CD14-positive monocyte (primary cell): ENCODE results near the gene DOCK3. TPM values are rescaled to one million over a fixed set of nuclear protein-coding genes. Genes with fewer than 3 reads are reported as not detected.
"Not testable (repeated sequence)": the region's sequence is repeated elsewhere in the genome, so short reads cannot be mapped to it uniquely, and the experiment has no call there.

Experiments
- DNase-seq, 3 donors: peaks; one replicate each; pipeline ENCODE4 v3.0.0-alpha.2; 2011 to 2022
- H2AFZ ChIP-seq: 2 replicates; pipeline ENCODE4 v1.6.0; 2012; ENCODE audit warnings: mild to moderate bottlenecking, low read depth, low read length, inconsistent platforms; ENCODE audit not compliant: insufficient read depth, poor library complexity, severe bottlenecking
- H3K27ac ChIP-seq, 2 donors: 1 replicate in 1 of 2; 2 replicates in 1 of 2; pipeline ENCODE4 v1.5.1; 2012 to 2013; ENCODE audit warnings: low read length in 2 of 2, control low read depth in 1 of 2, inconsistent platforms in 1 of 2, low read depth in 1 of 2, mild to moderate bottlenecking in 1 of 2
- H3K27me3 ChIP-seq, 2 donors: one replicate each; pipeline versions ENCODE4 v1.6.0 to v1.6.1; 2011 to 2013; ENCODE audit warnings: low read length in 2 of 2; ENCODE audit not compliant: control insufficient read depth in 2 of 2, insufficient read depth in 2 of 2
- H3K36me3 ChIP-seq, 2 donors: replicated peaks in 1 of 2; 1 replicate in 1 of 2; 2 replicates in 1 of 2; pipeline versions ENCODE4 v1.5.1 to v1.6.1; 2012 to 2013; ENCODE audit warnings: low read length in 2 of 2, control low read depth in 1 of 2, inconsistent platforms in 1 of 2, mild to moderate bottlenecking in 1 of 2; ENCODE audit not compliant: insufficient read depth in 2 of 2, control insufficient read depth in 1 of 2
- H3K4me1 ChIP-seq, 2 donors: 1 replicate in 1 of 2; 2 replicates in 1 of 2; pipeline versions ENCODE4 v1.5.1 to v1.6.1; 2012 to 2013; ENCODE audit warnings: low read length in 2 of 2, control low read depth in 1 of 2, inconsistent platforms in 1 of 2, mild to moderate bottlenecking in 1 of 2, moderate library complexity in 1 of 2; ENCODE audit not compliant: insufficient read depth in 2 of 2, control insufficient read depth in 1 of 2
- H3K4me2 ChIP-seq: replicated peaks from 2 replicates; pipeline ENCODE3; 2012; ENCODE audit warnings: low read length, moderate library complexity, mild to moderate bottlenecking; ENCODE audit not compliant: poor library complexity, severe bottlenecking; ENCODE audit errors: extremely low read depth
- H3K4me3 ChIP-seq, 3 experiments: fragments of 200-600 bp in 1 of 3; sonication (generic) in 1 of 3; replicated peaks in 1 of 3; 1 replicate in 2 of 3; 2 replicates in 1 of 3; pipeline ENCODE4 v1.5.1; 2011 to 2013; ENCODE audit warnings: low read length in 3 of 3, mild to moderate bottlenecking in 3 of 3, control low read depth in 2 of 3, low read depth in 2 of 3, inconsistent platforms in 1 of 3, moderate library complexity in 1 of 3
- H3K79me2 ChIP-seq: 2 replicates; pipeline ENCODE4 v1.6.0; 2012; ENCODE audit warnings: mild to moderate bottlenecking, control low read depth, inconsistent platforms, low read length, moderate library complexity; ENCODE audit not compliant: insufficient read depth
- H3K9ac ChIP-seq: 2 replicates; pipeline ENCODE4 v1.6.0; 2017; ENCODE audit warnings: low read length, mild to moderate bottlenecking; ENCODE audit not compliant: insufficient read depth, poor library complexity, severe bottlenecking
- H3K9me3 ChIP-seq, 2 donors: replicated peaks in 1 of 2; 1 replicate in 1 of 2; 2 replicates in 1 of 2; pipeline versions ENCODE4 v1.5.1 to v1.6.1; 2012 to 2013; ENCODE audit warnings: low read length in 2 of 2, control low read depth in 1 of 2; ENCODE audit not compliant: control insufficient read depth in 1 of 2, insufficient read depth in 1 of 2
- H4K20me1 ChIP-seq: 2 replicates; pipeline ENCODE4 v1.6.0; 2012; ENCODE audit warnings: mild to moderate bottlenecking, low read length, control low read depth, moderate library complexity; ENCODE audit not compliant: insufficient read depth
- H3K27ac Mint-ChIP-seq, 7 donors: one replicate each; pipeline ENCODE4 v1.8.0; 2020; ENCODE audit warnings: mild to moderate bottlenecking in 7 of 7, mixed read lengths in 7 of 7, moderate library complexity in 6 of 7, inconsistent platforms in 2 of 7
- H3K27me3 Mint-ChIP-seq, 3 donors: one replicate each; pipeline ENCODE4 v1.8.0; 2021 to 2022; ENCODE audit warnings: low read depth in 3 of 3, mild to moderate bottlenecking in 3 of 3, mixed read lengths in 3 of 3, moderate library complexity in 3 of 3, inconsistent platforms in 1 of 3
- H3K36me3 Mint-ChIP-seq, 2 donors: one replicate each; pipeline ENCODE4 v1.8.0; 2020; ENCODE audit warnings: mixed read lengths in 2 of 2, inconsistent platforms in 1 of 2, mild to moderate bottlenecking in 1 of 2
- H3K4me1 Mint-ChIP-seq: one replicate; pipeline ENCODE4 v1.8.0; 2020; ENCODE audit warnings: mild to moderate bottlenecking, mixed read lengths
- H3K4me3 Mint-ChIP-seq, 2 donors: one replicate each; pipeline ENCODE4 v1.8.0; 2020; ENCODE audit warnings: mild to moderate bottlenecking in 2 of 2, mixed read lengths in 2 of 2, moderate library complexity in 1 of 2
- H3K9me3 Mint-ChIP-seq, 7 donors: one replicate each; pipeline ENCODE4 v1.8.0; 2020 to 2022; ENCODE audit warnings: mixed read lengths in 7 of 7, mild to moderate bottlenecking in 6 of 7, moderate library complexity in 6 of 7, inconsistent platforms in 2 of 7
- WGBS: methylation state at CpG from one replicate; pipeline ENCODE4 v1.1.5; 2013; ENCODE audit warnings: missing lambda C conversion rate; ENCODE audit not compliant: insufficient coverage; 5-methylcytosine and 5-hydroxymethylcytosine counted together
- intact Hi-C, 2 donors: fragments of 100-400 bp; cut with micrococcal nuclease; formaldehyde crosslinking; loops; one replicate each; pipeline versions ENCODE4 v1.15.0 to v1.15.1; 2023
- polyA plus RNA-seq, 3 donors: library from polyadenylated mRNA; depleted of rRNA in 1 of 3; unstranded in 2 of 3; stranded (reverse) in 1 of 3; fragments of 300-500 nt in 2 of 3; fragments of >200 nt in 1 of 3; fragmentation: Illumina TruSeq in 2 of 3; gene quantifications; 1 replicate in 2 of 3; 2 replicates in 1 of 3; pipeline ENCODE4 v1.2.3, GENCODE V29; 2012 to 2021
- TF ChIP-seq, protein P1 (sequence below): fragments of 200-600 bp; IDR thresholded peaks from one replicate; pipeline ENCODE4 v1.8.0; 2022; ENCODE audit warnings: antibody characterized with exemption, mild to moderate bottlenecking

The DOCK3 gene
- polyA plus RNA-seq, 3 donors: 0.03 TPM; not detected in 1

DNA sequence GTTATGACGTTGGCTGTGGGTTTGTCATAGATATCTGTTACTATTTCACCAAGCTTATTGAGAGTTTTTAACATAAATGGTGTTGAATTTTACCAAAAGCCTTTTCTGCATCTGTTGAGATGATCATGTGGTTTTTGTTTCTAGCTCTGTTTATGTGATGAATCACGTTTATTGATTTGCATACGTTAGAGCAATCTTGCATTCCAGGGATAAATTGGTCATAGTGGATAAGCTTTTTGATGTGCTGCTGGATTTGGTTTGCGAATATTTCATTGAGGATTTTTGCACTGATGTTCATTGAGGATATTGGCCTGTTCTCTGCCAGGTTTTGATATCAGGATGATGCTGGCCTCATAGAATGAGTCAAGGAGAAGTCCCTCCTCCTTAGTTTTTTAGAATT, 117.8 kb downstream of the DOCK3 start:
- H2AFZ ChIP-seq: no peak overlapping the region
- Mint-ChIP-seq H3K4me3 (no peak overlapping the region), H3K36me3 (no peaks in the 10 kb centered on the region), H3K27me3 (peaks cover 1 to 4% (median 2%) of the 10 kb centered on the region in 3 donors), H3K9me3 (peaks cover 7 to 21% (median 9%) of the 10 kb centered on the region in 7 donors), H3K4me1 (no peaks in the 10 kb centered on the region), H3K27ac (no peak overlapping the region)
- H3K9me3 ChIP-seq: peaks cover 0 to 12% of the 10 kb centered on the region in 2 donors
- H3K4me3 ChIP-seq: no peak overlapping the region
- H3K27ac ChIP-seq: no peak overlapping the region
- intact Hi-C loops: no loop called here
- no peak for DNase-seq
- H3K4me2 ChIP-seq: no peak overlapping the region
- no peaks in the 10 kb centered on the region for H3K79me2 ChIP-seq
- 94% methylated on average over 3 of the region's 4 CpGs for WGBS
- TF ChIP-seq, protein P1, sequence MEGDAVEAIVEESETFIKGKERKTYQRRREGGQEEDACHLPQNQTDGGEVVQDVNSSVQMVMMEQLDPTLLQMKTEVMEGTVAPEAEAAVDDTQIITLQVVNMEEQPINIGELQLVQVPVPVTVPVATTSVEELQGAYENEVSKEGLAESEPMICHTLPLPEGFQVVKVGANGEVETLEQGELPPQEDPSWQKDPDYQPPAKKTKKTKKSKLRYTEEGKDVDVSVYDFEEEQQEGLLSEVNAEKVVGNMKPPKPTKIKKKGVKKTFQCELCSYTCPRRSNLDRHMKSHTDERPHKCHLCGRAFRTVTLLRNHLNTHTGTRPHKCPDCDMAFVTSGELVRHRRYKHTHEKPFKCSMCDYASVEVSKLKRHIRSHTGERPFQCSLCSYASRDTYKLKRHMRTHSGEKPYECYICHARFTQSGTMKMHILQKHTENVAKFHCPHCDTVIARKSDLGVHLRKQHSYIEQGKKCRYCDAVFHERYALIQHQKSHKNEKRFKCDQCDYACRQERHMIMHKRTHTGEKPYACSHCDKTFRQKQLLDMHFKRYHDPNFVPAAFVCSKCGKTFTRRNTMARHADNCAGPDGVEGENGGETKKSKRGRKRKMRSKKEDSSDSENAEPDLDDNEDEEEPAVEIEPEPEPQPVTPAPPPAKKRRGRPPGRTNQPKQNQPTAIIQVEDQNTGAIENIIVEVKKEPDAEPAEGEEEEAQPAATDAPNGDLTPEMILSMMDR: no peak
- no peaks in the 10 kb centered on the region for H3K36me3 ChIP-seq
- H3K4me1 ChIP-seq: no peaks in the 10 kb centered on the region
- no peaks in the 10 kb centered on the region for H4K20me1 ChIP-seq
- no peak overlapping the region for H3K9ac ChIP-seq
- no peaks in the 10 kb centered on the region for H3K27me3 ChIP-seq

- H3K27ac Mint-ChIP-seq, H3K4me1 Mint-ChIP-seq, H3K27me3 Mint-ChIP-seq, intact Hi-C loops, DNase-seq, H3K9ac ChIP-seq, H3K36me3 ChIP-seq, H3K4me3 ChIP-seq, H4K20me1 ChIP-seq, H3K36me3 Mint-ChIP-seq, H3K4me1 ChIP-seq, H3K27ac ChIP-seq, H3K4me3 Mint-ChIP-seq, H2AFZ ChIP-seq, H3K79me2 ChIP-seq, H3K4me2 ChIP-seq, H3K27me3 ChIP-seq: not testable (repeated sequence)
- H3K9me3 Mint-ChIP-seq: peaks cover 36 to 61% (median 52%) of the 10 kb centered on the region in 7 donors
- WGBS: no CpG with 5 or more reads among the region's 27 CpGs
- peaks cover 28 to 37% of the 10 kb centered on the region in 2 donors for H3K9me3 ChIP-seq
Measured at GRCh38 chr3:50803805-50804204, 129.1 kb downstream of the DOCK3 start.

- H3K27ac Mint-ChIP-seq: not testable (repeated sequence)
Measured at GRCh38 chr3:50804376-50804775, 129.6 kb downstream of the DOCK3 start.

More at GRCh38 chr3:50804376-50804775, 129.6 kb downstream of the DOCK3 start:
- peaks cover 28 to 33% of the 10 kb centered on the region in 2 donors for H3K9me3 ChIP-seq
- H3K36me3 ChIP-seq, H3K4me1 ChIP-seq, H2AFZ ChIP-seq, H3K9ac ChIP-seq, DNase-seq, H3K4me1 Mint-ChIP-seq, H3K27me3 ChIP-seq, H3K4me3 ChIP-seq, intact Hi-C loops, H4K20me1 ChIP-seq, H3K27ac ChIP-seq, H3K4me2 ChIP-seq, H3K27me3 Mint-ChIP-seq, H3K79me2 ChIP-seq, H3K36me3 Mint-ChIP-seq, H3K4me3 Mint-ChIP-seq: not testable (repeated sequence)
- WGBS: 92% methylated on average over 8 of the region's 20 CpGs
- H3K9me3 Mint-ChIP-seq: peaks cover 33 to 61% (median 50%) of the 10 kb centered on the region in 7 donors
